ENCODE measurements around the gene HYAL2.

DNA sequence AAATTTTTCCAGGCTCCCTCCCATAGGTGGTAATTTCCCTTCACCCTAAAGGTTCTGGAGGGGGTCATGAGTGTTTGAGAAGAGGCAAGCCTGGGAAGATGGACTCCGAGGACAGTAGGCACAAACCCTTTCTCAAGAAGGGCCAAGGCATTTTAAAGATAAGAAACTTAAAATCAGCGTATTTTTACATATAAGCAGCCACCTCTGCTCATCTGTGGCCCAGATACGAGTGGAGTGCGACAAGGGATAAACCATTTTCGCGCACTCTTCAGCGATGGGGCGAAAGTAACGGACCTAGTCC lies 17.6 kb upstream of the HYAL2 start:
- TF ChIP-seq, protein P1, sequence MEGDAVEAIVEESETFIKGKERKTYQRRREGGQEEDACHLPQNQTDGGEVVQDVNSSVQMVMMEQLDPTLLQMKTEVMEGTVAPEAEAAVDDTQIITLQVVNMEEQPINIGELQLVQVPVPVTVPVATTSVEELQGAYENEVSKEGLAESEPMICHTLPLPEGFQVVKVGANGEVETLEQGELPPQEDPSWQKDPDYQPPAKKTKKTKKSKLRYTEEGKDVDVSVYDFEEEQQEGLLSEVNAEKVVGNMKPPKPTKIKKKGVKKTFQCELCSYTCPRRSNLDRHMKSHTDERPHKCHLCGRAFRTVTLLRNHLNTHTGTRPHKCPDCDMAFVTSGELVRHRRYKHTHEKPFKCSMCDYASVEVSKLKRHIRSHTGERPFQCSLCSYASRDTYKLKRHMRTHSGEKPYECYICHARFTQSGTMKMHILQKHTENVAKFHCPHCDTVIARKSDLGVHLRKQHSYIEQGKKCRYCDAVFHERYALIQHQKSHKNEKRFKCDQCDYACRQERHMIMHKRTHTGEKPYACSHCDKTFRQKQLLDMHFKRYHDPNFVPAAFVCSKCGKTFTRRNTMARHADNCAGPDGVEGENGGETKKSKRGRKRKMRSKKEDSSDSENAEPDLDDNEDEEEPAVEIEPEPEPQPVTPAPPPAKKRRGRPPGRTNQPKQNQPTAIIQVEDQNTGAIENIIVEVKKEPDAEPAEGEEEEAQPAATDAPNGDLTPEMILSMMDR (IDR thresholded peaks at IDR 0.05) = no peak
- no peak for TF ChIP-seq POLR2A (IDR thresholded peaks at IDR 0.05)

Data from testis (tissue), 2 donors.